PC-9 (cell line): Measurements from ENCODE around the gene CLASRP. TPM values are rescaled to one million over a fixed set of nuclear protein-coding genes. Genes with fewer than 3 reads are reported as not detected.

Experiments used
- BruUV-seq: library from RNA; stranded (reverse); fragments of 400-500 nt; replicated peaks from 2 replicates; lab custom pipeline; 2021; lab: Mats Ljungman, UMichigan
- CTCF ChIA-PET: fragments of 300-600 bp; sonication (Branson Sonifier 250); formaldehyde crosslinking; loops from one replicate; lab custom pipeline; 2022; ENCODE audit warnings: antibody characterized with exemption; lab: Charles Lee
- POLR2A ChIA-PET: fragments of 300-600 bp; sonication (Branson Sonifier 250); formaldehyde crosslinking; loops from one replicate; lab custom pipeline; 2022; ENCODE audit warnings: antibody characterized with exemption; ENCODE audit not compliant: unreplicated experiment; lab: Charles Lee
- DNase-seq, 2 experiments: peaks; one replicate each; pipeline versions ENCODE4 v3.0.0 to v3.0.0-alpha.2; 2015 to 2022; ENCODE audit warnings: mixed read lengths in 1 of 2
- H2AFZ ChIP-seq: fragments of 200-600 bp; sonication (generic); 2 replicates; pipeline ENCODE4 v1.8.1; 2017; ENCODE audit warnings: antibody characterized with exemption
- H3F3A ChIP-seq: fragments of 200-600 bp; sonication (generic); 2 replicates; pipeline ENCODE4 v1.8.1; 2017; ENCODE audit warnings: antibody characterized with exemption, mild to moderate bottlenecking, low read depth; ENCODE audit not compliant: insufficient read depth
- H3K27ac ChIP-seq: fragments of 200-600 bp; sonication (generic); 2 replicates; pipeline ENCODE4 v1.6.1; 2016; ENCODE audit warnings: mixed run types
- H3K27me3 ChIP-seq: fragments of 200-600 bp; sonication (generic); 2 replicates; pipeline ENCODE4 v1.6.1; 2016; ENCODE audit warnings: low read depth, mixed run types; ENCODE audit not compliant: insufficient read depth
- H3K36me3 ChIP-seq: fragments of 200-600 bp; sonication (generic); 2 replicates; pipeline ENCODE4 v1.6.1; 2016; ENCODE audit warnings: low read depth, mixed run types
- H3K4me1 ChIP-seq: fragments of 200-600 bp; sonication (generic); replicated peaks from 2 replicates; pipeline ENCODE4 v1.6.1; 2016; ENCODE audit warnings: mixed run types; ENCODE audit not compliant: insufficient read depth
- H3K4me2 ChIP-seq: fragments of 200-600 bp; sonication (generic); 2 replicates; pipeline ENCODE4 v1.6.1; 2017; ENCODE audit warnings: mixed run types
- H3K4me3 ChIP-seq: fragments of 200-600 bp; sonication (generic); 2 replicates; pipeline ENCODE4 v1.6.1; 2016; ENCODE audit warnings: mixed run types
- H3K79me2 ChIP-seq: fragments of 200-600 bp; sonication (generic); 2 replicates; pipeline ENCODE4 v1.6.1; 2017; ENCODE audit warnings: low read depth, mixed run types
- H3K9me2 ChIP-seq: fragments of 200-600 bp; sonication (generic); 2 replicates; pipeline ENCODE4 v1.8.1; 2017; ENCODE audit warnings: mild to moderate bottlenecking; ENCODE audit not compliant: insufficient read depth
- H3K9me3 ChIP-seq: fragments of 200-600 bp; sonication (generic); 2 replicates; pipeline ENCODE4 v1.8.1; 2016; ENCODE audit warnings: low read depth; ENCODE audit not compliant: insufficient read depth
- H4K20me1 ChIP-seq: fragments of 200-600 bp; sonication (generic); 2 replicates; pipeline ENCODE4 v1.8.1; 2017; ENCODE audit not compliant: insufficient read depth
- CTCF ChIP-seq: fragments of 200-600 bp; sonication (generic); conservative IDR thresholded peaks from 2 replicates; pipeline ENCODE4 v1.6.1; 2017; ENCODE audit warnings: mixed run types, antibody characterized with exemption, mild to moderate bottlenecking, moderate library complexity
- EZH2 ChIP-seq: fragments of 200-600 bp; sonication (generic); IDR thresholded peaks from 2 replicates; pipeline ENCODE4 v1.8.0; 2017; ENCODE audit warnings: antibody characterized with exemption, low read depth
- intact Hi-C: fragments of 100-400 bp; cut with micrococcal nuclease; formaldehyde crosslinking; loops from one replicate; pipeline ENCODE4 v1.10.0; 2022; ENCODE audit not compliant: unreplicated experiment
- total RNA-seq: library from RNA; stranded (reverse); gene quantifications from 2 replicates; pipeline ENCODE4 v1.2.3, GENCODE V29; 2021

The CLASRP gene
- total RNA-seq, 1 experiment from 2014 or later = 76.8 TPM

- Histone ChIP-seq H3K36me3 (no peaks in the 10 kb centered on the region; the same call in 1 of the 2 replicates), H3K4me3 (no peak overlapping the region), H3K4me2 (no peak overlapping the region), H3K27ac (no peak overlapping the region), H3K9me3 (no peaks in the 10 kb centered on the region), H4K20me1 (peaks cover 31% of the 10 kb centered on the region), H3F3A (peaks cover 14% of the 10 kb centered on the region), H3K27me3 (no peaks in the 10 kb centered on the region), H2AFZ (no peak overlapping the region), H3K4me1 (peaks cover 19% of the 10 kb centered on the region), H3K9me2 (no peaks in the 10 kb centered on the region), H3K79me2 (peaks cover 55% of the 10 kb centered on the region)
- BruUV-seq = no TSS peak
- ChIA-PET CTCF (interaction anchor here (0.6 kb wide), 1 partner anchor 67 kb away, joined by 3 read pairs; no protein-coding TSS in a partner anchor), POLR2A (no interaction called here)
- intact Hi-C loops = no loop called here
- TF ChIP-seq CTCF (no peak), EZH2 (no peak)
- no peak for DNase-seq
These were observed 43.3 kb downstream of the CLASRP start for GRCh38 chr19:45082170-45082569.

- Histone ChIP-seq H3K36me3 (peaks cover 4% of the 10 kb centered on the region; the same call in 1 of the 2 replicates), H4K20me1 (peaks cover 25% of the 10 kb centered on the region), H3F3A (peaks cover 24% of the 10 kb centered on the region), H3K4me3 (no peak overlapping the region), H3K9me3 (no peaks in the 10 kb centered on the region), H3K4me2 (no peak overlapping the region), H3K27me3 (no peaks in the 10 kb centered on the region), H3K9me2 (no peaks in the 10 kb centered on the region), H3K27ac (no peak overlapping the region), H3K79me2 (peaks cover 31% of the 10 kb centered on the region), H3K4me1 (no peaks in the 10 kb centered on the region), H2AFZ (no peak overlapping the region)
- TF ChIP-seq CTCF (no peak), EZH2 (no peak)
- POLR2A ChIA-PET = no interaction called here
- intact Hi-C loops = no loop called here
- CTCF ChIA-PET = no interaction called here
- no peak for DNase-seq
- BruUV-seq = no TSS peak
These were observed 47.6 kb downstream of the CLASRP start for GRCh38 chr19:45086480-45086879.

- no peak overlapping the region for H3K27ac ChIP-seq
- peaks cover 4% of the 10 kb centered on the region; the same call in 1 of the 2 replicates for H3K36me3 ChIP-seq
- H3K9me3 ChIP-seq = no peaks in the 10 kb centered on the region
- intact Hi-C loops = no loop called here
- H3K27me3 ChIP-seq = no peaks in the 10 kb centered on the region
- no peak overlapping the region for H2AFZ ChIP-seq
- H3K79me2 ChIP-seq = peaks cover 21% of the 10 kb centered on the region
- TF ChIP-seq EZH2 = no peak
- no peak for TF ChIP-seq CTCF
- no peaks in the 10 kb centered on the region for H3K4me1 ChIP-seq
- H3K4me3 ChIP-seq = no peak overlapping the region
- peaks cover 22% of the 10 kb centered on the region for H4K20me1 ChIP-seq
- H3F3A ChIP-seq = peaks cover 32% of the 10 kb centered on the region
- ChIA-PET CTCF (interaction anchor here (0.6 kb wide), 1 partner anchor 452 kb away, joined by 3 read pairs; no protein-coding TSS in a partner anchor), POLR2A (no interaction called here)
- DNase-seq = no peak
- no TSS peak for BruUV-seq
- H3K9me2 ChIP-seq = no peaks in the 10 kb centered on the region
- no peak overlapping the region for H3K4me2 ChIP-seq
These were observed 48.7 kb downstream of the CLASRP start for GRCh38 chr19:45087531-45087930.
